NCI-H2227 treated with DMSO at 0.1 percent for 48 hours (cell line): ENCODE measurements around the gene ENOX1.

Experiments
- DNase-seq: peaks from one replicate; lab custom pipeline; 2025; lab: John Stamatoyannopoulos, UW

Gene ENOX1

DNA sequence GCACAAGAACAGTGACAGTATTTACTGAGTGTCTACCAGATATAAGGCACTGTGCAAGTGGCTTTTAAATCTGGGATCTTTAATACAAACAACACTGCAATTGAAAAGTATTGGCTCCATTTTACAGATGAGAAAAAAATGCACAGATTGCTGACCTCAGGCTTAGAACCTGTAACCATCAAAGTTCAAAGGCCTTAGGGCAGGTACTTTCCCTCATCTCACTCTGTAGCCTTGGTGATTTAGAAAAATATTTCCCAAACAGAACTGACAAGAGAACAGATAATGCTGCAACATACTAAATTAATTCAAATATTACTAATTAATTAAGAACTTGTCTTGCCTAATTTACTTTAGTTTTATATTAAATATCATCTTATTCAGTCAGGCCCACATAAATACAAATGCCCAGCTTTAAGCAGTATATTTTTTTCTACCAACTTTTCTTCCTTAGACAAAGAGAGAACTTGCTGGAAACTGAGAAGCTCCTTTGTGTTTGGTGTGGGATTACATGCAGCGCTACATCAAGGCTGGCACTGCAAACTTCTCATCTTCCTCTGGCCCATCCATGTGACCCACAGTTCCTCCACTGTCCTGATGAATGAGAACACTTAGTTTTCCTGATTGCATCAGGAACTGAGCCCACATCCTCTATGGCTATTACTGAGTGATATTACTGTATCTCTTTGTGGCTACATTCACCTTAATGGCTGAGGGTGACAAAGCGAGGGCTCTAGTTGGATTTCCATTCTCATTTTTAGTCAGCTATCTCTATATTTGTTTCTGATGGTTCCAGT, 302.1 kb downstream of the ENOX1 start:
- DNase-seq: no peak

DNA sequence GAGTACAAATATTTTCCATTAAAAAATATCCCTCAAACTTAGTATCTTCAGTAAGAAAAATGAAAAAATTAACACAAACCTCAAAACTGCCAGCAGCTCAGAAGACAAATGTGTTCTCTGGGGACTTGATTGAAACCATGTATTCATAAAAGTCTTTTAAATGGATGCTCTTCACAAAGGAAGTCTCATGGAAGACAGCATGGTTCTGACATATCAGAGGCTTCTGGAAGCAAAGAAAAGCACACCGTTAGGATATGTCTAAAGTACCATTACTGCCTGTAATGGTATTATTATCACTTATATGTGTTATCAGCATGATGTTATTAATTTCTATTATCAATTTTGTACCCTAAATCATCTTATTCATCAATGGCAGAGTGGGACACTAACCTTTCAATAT, 302.8 kb downstream of the ENOX1 start:
- no peak for DNase-seq

DNA sequence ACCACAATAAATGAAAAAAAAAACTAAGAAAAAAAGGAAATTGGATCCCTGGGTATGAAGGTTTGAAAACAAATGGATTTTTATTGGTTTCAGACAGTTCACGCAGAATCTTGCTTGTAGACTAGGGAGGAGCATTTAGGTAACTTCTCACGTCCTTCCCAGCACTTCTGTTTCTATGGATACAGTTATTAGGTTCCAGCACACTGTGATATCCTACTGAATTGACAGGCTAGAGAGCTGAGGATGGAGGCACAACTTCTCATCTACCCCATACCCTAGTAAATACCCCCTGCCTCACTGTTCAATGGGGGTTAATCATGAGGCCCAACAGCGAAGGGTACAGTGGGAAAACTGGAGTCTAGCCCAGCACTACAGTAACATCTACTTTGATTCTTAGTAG, 304.1 kb downstream of the ENOX1 start:
- no peak for DNase-seq

DNA sequence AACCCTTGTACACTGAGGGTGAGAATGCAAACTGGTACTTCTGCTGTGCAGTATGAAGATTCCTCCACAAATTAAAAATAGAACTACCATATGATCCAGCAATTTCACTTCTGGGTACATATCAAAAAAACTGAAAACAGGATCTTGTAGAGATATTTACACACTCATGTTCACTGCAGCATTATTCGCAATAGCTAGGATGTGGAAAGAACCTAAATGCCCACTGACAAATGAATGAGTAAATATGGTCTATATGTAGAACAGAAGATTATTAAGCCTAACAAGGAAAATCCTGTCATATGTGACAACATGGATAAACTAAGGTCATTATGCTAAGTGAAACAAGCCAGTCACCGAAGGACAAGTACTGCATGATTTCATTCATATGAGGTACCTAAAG, 304.7 kb downstream of the ENOX1 start:
- DNase-seq: no peak

DNA sequence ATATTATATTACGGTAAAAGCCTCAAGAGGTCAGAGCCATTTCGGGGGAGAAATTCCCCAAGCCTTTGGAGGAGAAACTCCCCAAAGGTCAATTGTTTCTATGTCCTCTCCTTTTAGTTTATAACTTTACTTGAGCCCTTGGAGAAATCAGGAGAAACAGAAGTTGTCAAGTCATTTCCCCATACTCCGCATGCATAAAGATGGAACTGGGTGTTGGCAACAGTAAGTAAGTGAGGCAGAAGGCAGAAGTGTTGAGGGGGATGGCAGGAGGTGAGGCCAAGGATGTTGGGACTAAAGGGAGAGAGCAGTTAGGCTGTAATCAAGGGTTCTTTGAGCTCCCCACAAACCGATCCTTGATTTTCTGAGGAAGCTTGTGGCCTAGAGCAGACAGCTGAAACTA, 307.9 kb downstream of the ENOX1 start:
- DNase-seq: no peak

DNA sequence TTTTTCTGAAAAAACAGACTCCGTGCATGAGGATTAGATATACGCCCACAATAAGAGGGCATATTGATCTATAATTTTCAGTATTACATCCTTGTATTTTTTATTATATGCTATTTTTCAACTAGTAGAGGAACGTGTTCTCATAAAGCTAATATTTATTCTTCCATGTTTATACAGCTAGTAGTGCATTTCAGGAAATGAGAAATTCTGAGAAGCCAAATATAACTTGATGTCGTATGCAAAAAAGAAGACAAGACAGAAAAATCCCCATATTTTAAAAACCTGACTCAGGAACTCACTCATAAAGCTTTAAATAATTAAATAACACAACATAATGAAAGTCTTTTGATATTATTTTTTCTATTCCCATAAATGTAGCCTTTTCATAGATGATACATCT, 308.6 kb downstream of the ENOX1 start:
- no peak for DNase-seq

DNA sequence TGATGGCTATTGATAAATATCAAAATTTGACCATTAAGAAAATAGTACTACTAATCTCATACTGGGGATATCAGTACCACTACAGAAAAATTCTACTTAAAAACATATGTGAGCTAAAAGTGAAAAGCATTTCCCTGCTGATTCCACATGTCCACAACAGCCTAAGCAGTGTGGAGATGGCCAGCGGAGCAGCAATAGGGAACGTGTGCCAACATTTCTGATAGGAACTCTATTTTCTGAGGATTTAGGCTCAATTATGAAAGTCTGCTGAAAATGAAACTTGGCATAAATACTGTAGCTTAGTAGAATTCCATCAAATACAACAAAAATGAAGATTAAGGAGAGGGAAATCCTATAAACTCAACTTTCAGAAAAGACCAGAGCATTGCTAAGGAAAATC, 311.6 kb downstream of the ENOX1 start:
- DNase-seq: no peak

DNA sequence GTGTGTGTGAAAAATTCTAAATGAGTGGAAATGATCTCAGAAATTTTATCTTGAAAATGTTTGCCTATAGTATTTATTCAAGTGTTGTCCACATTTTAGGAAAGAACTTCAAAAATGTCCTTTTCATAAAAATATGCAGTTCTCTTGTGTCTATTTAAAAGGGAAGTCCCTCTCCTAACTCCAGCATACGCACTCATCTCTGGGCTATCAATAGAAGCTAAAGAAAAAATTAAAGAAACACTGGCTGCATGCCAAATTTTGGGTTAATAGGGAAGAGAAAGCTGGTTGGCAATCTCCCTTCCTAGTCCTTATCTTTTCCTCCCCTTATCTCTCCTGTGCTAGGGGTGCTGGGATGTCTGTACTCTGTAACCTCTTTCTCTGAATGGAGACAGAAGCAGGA, 313.3 kb downstream of the ENOX1 start:
- no peak for DNase-seq

DNA sequence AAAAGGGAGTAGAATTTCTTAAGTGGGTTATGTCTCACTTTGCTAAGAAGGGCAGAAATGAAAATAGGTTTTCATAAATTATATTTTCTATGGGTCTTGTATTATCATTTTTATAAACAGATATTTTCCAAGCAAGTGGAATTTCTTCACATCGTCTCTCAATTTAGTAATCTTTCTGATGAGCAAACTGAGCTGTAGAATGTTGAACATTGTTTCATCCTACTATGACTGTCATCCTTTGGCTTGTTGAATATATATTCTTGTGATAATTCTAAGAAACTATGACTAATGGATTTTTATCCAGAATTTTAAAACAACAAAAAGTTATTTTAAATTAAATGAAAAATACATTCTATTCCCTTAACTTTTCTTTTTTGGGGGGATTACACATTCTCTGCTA, 313.8 kb downstream of the ENOX1 start:
- no peak for DNase-seq

DNA sequence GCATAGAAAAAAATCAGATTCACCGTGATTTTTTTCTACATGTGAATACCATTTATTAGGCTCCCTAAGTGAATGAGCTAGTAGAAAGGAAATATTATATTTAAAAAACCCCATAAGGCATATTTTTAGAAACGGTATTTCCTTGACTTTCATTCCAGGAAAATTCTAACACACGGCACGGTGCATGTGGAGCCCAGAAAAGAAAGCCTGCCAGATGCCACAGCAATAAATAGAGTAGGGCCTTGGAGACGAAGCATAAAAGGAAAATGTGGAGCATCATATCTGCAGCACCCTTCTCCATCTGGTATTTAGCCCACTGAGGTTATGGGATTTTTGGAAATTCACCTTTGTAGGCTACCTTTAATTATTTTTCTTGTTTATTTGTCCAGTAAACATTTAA, 314.4 kb downstream of the ENOX1 start:
- no peak for DNase-seq

DNA sequence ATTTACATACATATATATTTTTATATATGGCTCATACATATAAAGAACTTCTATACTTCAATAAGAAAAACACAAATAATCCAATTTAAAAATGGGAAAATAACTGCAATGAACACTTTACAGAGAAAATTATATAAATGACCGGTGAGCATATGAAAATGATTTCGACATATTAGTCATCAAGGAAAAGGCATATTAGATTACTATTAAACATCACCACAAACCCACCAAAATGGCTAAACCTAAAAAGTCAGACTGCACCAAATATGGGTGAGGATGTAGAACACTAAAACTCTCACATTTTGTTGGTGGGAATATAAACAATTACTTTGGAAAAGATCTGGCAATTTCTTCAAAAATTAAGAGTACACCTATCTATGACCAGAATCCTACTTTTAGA, 316.2 kb downstream of the ENOX1 start:
- DNase-seq: no peak

DNA sequence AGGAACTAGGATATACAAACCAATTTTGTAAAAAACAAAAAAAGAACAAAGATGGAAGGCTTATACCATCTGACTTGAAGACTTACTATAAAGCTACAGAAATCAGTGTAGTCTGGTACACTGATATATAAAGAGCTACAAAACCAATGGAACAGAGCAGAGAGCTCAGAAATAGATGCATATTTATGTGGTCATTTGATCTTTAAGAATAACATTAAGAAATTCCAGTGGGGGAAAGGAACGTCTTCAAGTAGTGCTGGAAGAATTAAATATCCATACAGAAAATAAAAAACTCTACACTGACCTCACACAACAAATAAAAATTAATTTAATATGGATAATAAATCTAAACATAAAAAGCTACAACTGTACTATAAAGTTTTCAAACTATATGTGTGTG, 317.0 kb downstream of the ENOX1 start:
- DNase-seq: no peak

DNA sequence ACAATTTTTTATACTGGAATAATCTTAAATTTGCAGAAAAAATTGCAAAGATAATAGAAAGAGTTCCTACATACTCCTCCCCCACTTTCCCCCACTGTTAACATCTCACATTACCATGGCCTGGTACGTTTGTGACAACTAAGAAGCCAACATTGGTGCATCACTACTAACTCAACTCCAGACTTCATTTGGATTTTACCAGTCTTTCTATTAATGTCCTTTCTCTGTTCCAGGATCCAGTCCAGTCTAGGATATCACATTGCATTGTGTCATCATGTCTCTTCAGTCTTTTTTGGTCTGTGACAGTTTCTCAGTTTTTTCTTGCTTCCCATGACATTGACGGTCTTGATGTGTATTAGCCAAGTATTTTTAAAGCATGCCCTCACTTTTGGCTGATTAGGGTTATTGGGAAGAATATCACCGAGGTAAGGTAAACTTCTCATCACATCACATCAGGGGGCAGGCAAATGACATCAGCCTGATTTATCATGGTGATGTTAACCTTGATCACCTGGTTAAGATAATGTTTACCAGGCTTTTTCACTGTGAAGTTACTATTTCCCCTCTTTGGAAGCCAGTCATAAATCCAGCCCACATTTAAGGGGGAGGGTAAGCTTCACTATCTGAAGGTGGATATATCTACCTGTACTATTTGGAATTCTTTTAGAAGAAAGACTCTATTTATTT, 322.1 kb downstream of the ENOX1 start:
- DNase-seq: no peak

DNA sequence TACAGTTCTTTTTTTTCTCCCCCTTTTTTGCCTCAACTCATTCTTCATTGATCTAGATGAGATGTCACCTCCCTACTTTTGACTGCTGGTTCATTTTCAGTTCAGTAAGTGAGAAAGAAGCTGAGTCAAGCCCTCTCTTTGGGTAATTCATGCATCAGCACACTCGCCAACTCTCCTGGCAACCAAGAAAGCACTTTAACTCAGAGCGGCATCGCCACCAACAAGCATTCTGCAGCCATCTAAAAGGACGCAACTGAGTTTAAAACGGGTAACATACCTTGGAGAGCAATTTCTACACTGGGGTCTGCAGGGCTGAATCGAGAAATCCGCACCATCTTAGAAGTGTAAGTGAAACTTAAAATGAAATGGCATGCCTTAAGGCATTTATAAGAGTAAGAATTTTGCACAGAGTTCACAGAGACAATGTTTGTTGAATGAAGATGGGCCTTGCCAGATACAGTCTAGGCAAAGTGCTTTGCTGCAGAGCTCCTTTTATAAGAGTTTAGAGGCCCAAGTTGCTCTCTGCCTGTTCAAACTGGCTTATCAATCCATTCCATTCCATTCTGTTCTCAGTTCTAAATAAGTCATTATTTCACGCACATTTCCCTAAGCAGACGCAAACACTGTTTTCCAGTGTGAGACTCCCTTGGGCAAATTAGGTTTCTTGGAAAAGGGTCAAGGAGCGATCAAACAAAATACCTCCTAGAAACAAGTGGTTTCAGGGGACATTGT, 338.0 kb downstream of the ENOX1 start:
- no peak for DNase-seq

DNA sequence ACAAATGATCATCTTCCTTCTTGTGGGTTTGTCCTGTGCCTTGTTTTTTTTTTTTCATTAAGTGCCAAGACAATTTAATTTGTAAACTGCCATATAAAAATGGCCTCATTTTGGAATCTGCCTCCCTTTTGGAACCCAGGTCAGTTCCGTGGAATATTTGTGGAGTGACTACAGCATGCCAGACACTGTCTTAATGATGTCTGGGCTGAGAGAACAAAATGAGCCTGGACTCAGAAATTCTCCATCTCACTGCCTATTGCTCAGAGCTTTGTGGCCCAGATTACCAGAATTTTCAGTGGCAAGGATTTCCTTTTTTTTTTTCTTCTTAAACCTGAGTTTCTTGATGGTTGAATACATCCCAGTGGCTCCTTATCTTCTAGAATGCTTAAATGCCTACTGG, 340.6 kb downstream of the ENOX1 start:
- DNase-seq: no peak

DNA sequence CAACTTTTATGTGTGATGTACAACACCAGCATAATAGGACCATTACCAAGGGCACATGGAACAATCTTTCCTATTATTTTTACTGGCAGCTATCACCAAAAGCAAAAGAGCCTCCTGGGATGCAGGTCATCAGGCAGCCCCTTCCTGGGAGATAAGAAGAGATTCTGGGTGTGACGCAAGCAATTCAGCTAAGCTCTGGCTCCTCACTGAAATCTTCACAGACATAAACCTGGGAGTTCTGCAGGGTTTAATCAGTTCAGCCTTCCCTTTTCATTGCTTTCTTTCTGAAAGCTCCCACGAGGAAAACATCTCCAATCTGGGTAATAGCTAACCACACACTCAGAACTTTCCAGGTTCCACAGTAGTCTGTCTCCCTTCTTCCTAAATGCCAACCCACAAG, 341.1 kb downstream of the ENOX1 start:
- no peak for DNase-seq

DNA sequence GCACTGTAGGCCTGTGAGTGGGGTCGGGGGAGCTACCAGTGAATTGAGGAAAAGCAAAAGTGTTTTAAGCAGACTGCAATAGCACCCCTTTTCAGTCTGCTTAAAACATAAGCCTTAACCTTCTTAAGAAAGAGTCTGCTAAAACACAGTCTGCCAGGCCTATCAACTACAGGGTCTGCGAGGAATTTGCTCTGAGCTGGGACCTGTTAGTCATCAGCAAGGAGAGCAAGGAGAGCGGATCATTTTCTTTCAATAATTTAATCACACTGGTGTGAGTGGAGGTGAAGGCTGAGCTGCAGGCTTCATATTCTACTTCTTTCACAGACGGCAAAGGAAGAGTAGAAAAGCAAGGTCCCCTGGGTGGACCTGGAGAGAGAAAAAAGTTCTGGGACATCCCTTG, 342.7 kb downstream of the ENOX1 start:
- DNase-seq: no peak

DNA sequence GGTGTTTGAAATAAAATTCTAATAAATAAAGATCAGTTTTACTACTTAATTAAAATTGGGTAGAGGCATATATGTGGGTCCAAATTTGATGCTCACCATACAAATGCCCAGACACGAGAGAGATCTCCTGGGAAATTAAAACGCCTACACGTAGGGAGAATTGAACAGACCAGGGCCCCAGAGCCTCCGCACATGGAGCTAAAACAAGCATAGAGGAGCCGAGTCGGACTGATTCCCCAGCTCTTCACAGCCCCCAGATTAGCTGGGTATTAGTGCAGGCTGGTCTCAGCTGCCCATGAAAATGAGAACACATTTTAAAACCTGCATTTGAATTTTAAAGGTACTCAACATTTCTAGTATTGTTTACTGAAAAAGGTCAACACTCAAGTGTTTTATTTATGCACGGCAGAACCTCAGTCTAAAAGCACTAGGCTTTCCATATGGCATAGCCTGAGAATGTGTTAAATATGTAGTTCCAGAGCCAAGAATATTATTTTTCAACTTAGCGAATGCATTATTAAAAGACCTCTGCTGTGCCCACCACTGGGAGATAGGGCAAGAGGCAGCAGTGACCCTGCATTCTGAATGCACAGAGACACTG, 344.8 kb downstream of the ENOX1 start:
- DNase-seq: no peak

DNA sequence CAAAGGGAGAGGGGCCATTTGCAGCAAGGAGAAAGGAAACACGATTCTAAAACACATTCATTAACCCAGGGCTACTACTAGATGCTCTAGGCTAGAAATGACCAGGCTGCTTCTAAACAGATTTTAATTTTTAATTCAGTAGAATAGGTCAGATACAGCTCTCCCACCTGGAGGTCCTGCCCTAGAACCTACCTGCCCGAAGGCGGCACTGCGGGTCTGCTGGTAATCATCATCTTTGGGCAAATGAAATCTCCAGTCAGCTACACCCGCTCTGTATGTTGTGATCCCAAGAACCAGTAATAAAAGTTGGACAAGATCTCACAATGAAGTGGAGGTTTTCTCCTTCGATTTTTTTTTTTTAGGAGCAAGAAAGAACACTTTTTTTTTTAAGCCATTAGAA, 345.3 kb downstream of the ENOX1 start:
- no peak for DNase-seq

DNA sequence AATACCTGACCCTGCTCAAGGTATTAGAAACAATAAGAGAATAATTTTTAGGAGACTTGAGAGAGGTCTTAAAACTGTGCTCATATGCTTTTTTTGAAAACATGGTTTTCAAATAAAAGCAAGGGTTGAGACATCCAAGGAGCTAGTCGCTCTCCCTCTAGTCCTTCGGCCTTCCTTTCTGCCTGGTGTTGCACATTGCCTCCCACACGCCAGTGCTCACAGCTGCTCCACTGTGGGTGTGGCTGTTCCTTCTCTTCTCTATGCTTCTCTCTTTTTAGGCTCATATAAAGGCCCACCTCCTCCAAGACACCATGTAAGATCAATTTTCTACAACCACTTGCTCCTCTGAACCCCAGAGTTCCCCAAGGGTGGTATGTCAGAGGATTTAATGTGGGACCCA, 352.6 kb downstream of the ENOX1 start:
- no peak for DNase-seq

DNA sequence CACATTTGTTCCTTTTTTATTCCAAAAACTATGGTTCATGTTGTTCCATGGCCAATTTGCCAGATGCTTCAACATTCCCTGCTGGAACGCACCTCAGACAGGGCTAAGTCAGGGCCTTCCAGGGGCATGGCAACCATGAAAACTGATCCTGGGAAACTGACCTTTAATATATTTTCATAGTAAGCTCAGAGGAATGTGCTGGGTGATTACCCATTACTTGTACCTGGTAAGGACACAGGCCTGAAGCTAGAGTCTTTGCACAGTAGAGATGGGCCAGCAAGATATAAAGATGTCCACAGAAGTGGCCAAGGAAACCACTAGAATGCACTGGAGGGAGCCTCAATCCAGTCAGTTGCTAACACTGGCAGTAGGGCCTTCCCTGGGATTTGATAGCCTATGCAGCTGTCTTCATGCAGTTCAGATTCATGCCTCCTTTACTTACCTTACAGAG, 353.1 kb downstream of the ENOX1 start:
- no peak for DNase-seq

DNA sequence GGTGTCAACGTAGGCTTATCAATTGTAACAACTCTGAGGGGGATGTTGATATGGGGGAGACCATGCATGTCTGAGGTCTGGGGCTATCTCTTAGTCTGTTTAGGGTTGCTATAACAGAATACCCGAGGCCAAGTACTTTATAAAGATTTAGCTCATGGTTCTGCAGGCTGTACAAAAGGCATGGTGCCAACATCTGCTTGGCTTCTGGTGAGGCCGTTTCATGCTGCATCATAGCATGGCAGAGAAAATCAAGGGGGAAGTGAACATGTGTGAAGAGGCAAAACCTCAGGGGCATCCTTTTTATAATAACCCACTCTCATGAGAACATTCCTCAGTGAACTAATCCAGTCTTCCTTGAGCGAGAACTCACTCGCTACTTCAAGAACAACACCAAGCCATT, 353.8 kb downstream of the ENOX1 start:
- DNase-seq: no peak

DNA sequence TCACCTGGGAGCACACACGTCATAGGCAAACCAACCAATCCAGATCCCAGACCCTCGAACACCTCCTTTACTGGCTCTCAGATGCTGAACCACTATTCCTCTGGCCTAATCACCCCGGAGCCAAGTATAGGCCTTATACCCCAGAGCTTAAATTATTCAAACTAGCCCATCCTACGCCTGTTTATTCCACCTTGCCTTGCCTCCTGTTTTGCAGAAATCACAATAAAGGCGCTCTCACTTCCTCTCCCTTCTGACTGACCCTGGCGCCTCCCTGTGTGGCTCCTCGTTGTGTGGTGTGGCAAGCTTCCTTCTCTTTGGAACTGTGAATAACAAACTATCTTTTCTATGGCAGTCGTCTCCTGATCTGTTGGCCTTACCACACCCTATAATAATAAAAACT, 354.9 kb downstream of the ENOX1 start:
- DNase-seq: no peak
